Activated CD4-positive, alpha-beta T cell treated with anti-CD3 and anti-CD28 coated beads, Interleukin-2, amount 50 U/mL, for 48 hours (primary cell): ENCODE data around the gene MYL12B.
"Not testable (repeated sequence)": the region's sequence is repeated elsewhere in the genome, so short reads cannot be mapped to it uniquely, and the experiment has no call there.

Experiments used
- DNase-seq, 2 experiments: peaks; one replicate each; pipeline ENCODE4 v3.0.0-alpha.2; 2020

MYL12B gene

GRCh38 chr18:3263132-3263700 lies 1.3 kb downstream of the MYL12B start:
- DNase-seq, result no peak

- DNase-seq, result peak in 1 of 2 experiments; percentile 25
Observed at GRCh38 chr18:3264362-3264761, 2.4 kb downstream of the MYL12B start.

- no peak for DNase-seq
Observed at GRCh38 chr18:3265564-3266033, 3.7 kb downstream of the MYL12B start.

- DNase-seq, result no peak
Observed at GRCh38 chr18:3266062-3266608, 4.2 kb downstream of the MYL12B start.

GRCh38 chr18:3268306-3268705 lies 6.4 kb downstream of the MYL12B start:
- no peak for DNase-seq

- DNase-seq, result no peak
Observed at GRCh38 chr18:3269241-3269913, 7.4 kb downstream of the MYL12B start.

- DNase-seq, result no peak
Observed at GRCh38 chr18:3269914-3270299, 8.0 kb downstream of the MYL12B start.

GRCh38 chr18:3273042-3273441 lies 11.1 kb downstream of the MYL12B start:
- DNase-seq, result no peak

- not testable (repeated sequence) for DNase-seq
Observed at GRCh38 chr18:3277643-3278213, 15.8 kb downstream of the MYL12B start.

- DNase-seq, result no peak
Observed at GRCh38 chr18:3279201-3280185, 17.6 kb downstream of the MYL12B start.

GRCh38 chr18:3281456-3282400 lies 19.8 kb downstream of the MYL12B start:
- DNase-seq, result no peak

GRCh38 chr18:3283253-3283863 lies 21.4 kb downstream of the MYL12B start:
- DNase-seq, result no peak

- DNase-seq, result no peak
Observed at GRCh38 chr18:3283908-3284307, 22.0 kb downstream of the MYL12B start.

GRCh38 chr18:3284501-3284900 lies 22.6 kb downstream of the MYL12B start:
- no peak for DNase-seq

GRCh38 chr18:3286159-3286558 lies 24.2 kb downstream of the MYL12B start:
- DNase-seq, result no peak

GRCh38 chr18:3293196-3293951 lies 31.4 kb downstream of the MYL12B start:
- no peak for DNase-seq

GRCh38 chr18:3294435-3295080 lies 32.6 kb downstream of the MYL12B start:
- no peak for DNase-seq

- DNase-seq, result peak; percentile 96 to 97
Observed at GRCh38 chr18:3297025-3297984, 35.4 kb downstream of the MYL12B start.

GRCh38 chr18:3304832-3305231 lies 42.9 kb downstream of the MYL12B start:
- DNase-seq, result no peak
